A673 (cell line): ENCODE results near the gene MAML1. TPM values are rescaled to one million over a fixed set of nuclear protein-coding genes. Genes with fewer than 3 reads are reported as not detected.

ENCODE experiments used
- BruUV-seq: library from RNA; stranded (reverse); fragments of 400-500 nt; replicated peaks from 2 replicates; lab custom pipeline; 2021; lab: Mats Ljungman, UMichigan
- CTCF ChIA-PET: fragments of 300-600 bp; sonication (Branson Sonifier 250); formaldehyde crosslinking; loops from one replicate; lab custom pipeline; 2022; ENCODE audit warnings: antibody characterized with exemption; lab: Charles Lee
- POLR2A ChIA-PET: fragments of 300-600 bp; sonication (Branson Sonifier 250); formaldehyde crosslinking; loops from one replicate; lab custom pipeline; 2022; ENCODE audit warnings: antibody characterized with exemption; ENCODE audit not compliant: low non-redundant PET; lab: Charles Lee
- DNase-seq: peaks from one replicate; pipeline ENCODE4 v3.0.0-alpha.2; 2015; ENCODE audit warnings: low spot score
- H3K27ac ChIP-seq: fragments of 200-600 bp; sonication (generic); 2 replicates; pipeline ENCODE4 v1.5.1; 2016; ENCODE audit warnings: mixed run types, low read depth, mild to moderate bottlenecking, mixed read lengths, antibody characterized with exemption, low read length; ENCODE audit not compliant: poor library complexity, severe bottlenecking
- H3K27me3 ChIP-seq: fragments of 200-600 bp; sonication (generic); replicated peaks from 2 replicates; pipeline ENCODE4 v1.6.1; 2017; ENCODE audit warnings: mixed run types, low read depth, mild to moderate bottlenecking, mixed read lengths, antibody characterized with exemption, low read length; ENCODE audit not compliant: insufficient read depth, poor library complexity
- H3K36me3 ChIP-seq: fragments of 200-600 bp; sonication (generic); 2 replicates; pipeline ENCODE4 v1.6.1; 2016; ENCODE audit warnings: mixed run types, mild to moderate bottlenecking, mixed read lengths, antibody characterized with exemption, low read length; ENCODE audit not compliant: insufficient read depth, poor library complexity, severe bottlenecking
- H3K4me1 ChIP-seq: fragments of 200-600 bp; sonication (generic); 2 replicates; pipeline ENCODE4 v1.6.1; 2017; ENCODE audit warnings: mixed run types, mild to moderate bottlenecking, mixed read lengths, antibody characterized with exemption, low read length; ENCODE audit not compliant: insufficient read depth, poor library complexity, severe bottlenecking
- H3K4me3 ChIP-seq: fragments of 200-600 bp; sonication (generic); 2 replicates; pipeline ENCODE4 v1.5.1; 2016; ENCODE audit warnings: low read depth, mixed run types, mild to moderate bottlenecking, mixed read lengths, low read length; ENCODE audit not compliant: poor library complexity, severe bottlenecking
- H3K9me3 ChIP-seq: fragments of 200-600 bp; sonication (generic); 2 replicates; pipeline ENCODE4 v1.6.1; 2016; ENCODE audit warnings: mixed run types, low read depth, mild to moderate bottlenecking, mixed read lengths, antibody characterized with exemption, low read length; ENCODE audit not compliant: poor library complexity, severe bottlenecking
- CTCF ChIP-seq: fragments of 300-800, 200-600 bp; sonication (generic); conservative IDR thresholded peaks from 2 replicates; pipeline ENCODE4 v1.5.1; 2017; ENCODE audit warnings: low read depth, mild to moderate bottlenecking, antibody characterized with exemption, low read length, moderate library complexity, mixed read lengths
- EZH2 ChIP-seq: fragments of 200-600 bp; sonication (generic); IDR thresholded peaks from 2 replicates; pipeline ENCODE4 v1.6.1; 2017; ENCODE audit warnings: borderline replicate concordance, low read depth, mild to moderate bottlenecking, mixed read lengths, antibody characterized with exemption, low read length; ENCODE audit not compliant: poor library complexity, severe bottlenecking
- intact Hi-C: fragments of 100-400 bp; cut with micrococcal nuclease; formaldehyde crosslinking; loops from one replicate; pipeline ENCODE4 v1.10.0; 2022; ENCODE audit not compliant: unreplicated experiment
- total RNA-seq: library from RNA; stranded (reverse); gene quantifications from 2 replicates; pipeline ENCODE4 v1.2.3, GENCODE V29; 2021

Gene MAML1
- total RNA-seq, 1 experiment from 2014 or later: 34.3 TPM

GRCh38 chr5:179700401-179700918, 32.2 kb upstream of the MAML1 start:
- peak overlapping the region; percentile 96 for H3K27ac ChIP-seq
- TF ChIP-seq EZH2 (no peak), CTCF (no peak)
- ChIA-PET POLR2A (interaction anchor here (0.7 kb wide), 1 partner anchor 77 kb away, joined by 4 read pairs; no protein-coding TSS in a partner anchor), CTCF (no interaction called here)
- H3K27me3 ChIP-seq: no peaks in the 10 kb centered on the region
- H3K4me1 ChIP-seq: peaks cover 8% of the 10 kb centered on the region
- peak overlapping the region; percentile 97 for H3K4me3 ChIP-seq
- BruUV-seq: no TSS peak
- peaks cover 39% of the 10 kb centered on the region for H3K36me3 ChIP-seq
- H3K9me3 ChIP-seq: no peaks in the 10 kb centered on the region
- DNase-seq: peak; percentile 14
- intact Hi-C loops: no loop called here

GRCh38 chr5:179716286-179716685, 16.3 kb upstream of the MAML1 start:
- Histone ChIP-seq H3K27ac (no peak overlapping the region), H3K36me3 (peaks cover 92% of the 10 kb centered on the region), H3K9me3 (no peaks in the 10 kb centered on the region), H3K27me3 (no peaks in the 10 kb centered on the region), H3K4me3 (no peak overlapping the region), H3K4me1 (no peaks in the 10 kb centered on the region)
- intact Hi-C loops: no loop called here
- BruUV-seq: no TSS peak
- ChIA-PET POLR2A (no interaction called here), CTCF (no interaction called here)
- TF ChIP-seq EZH2 (no peak), CTCF (no peak)
- no peak for DNase-seq

- intact Hi-C loops: no loop called here
- Histone ChIP-seq H3K4me1 (no peaks in the 10 kb centered on the region), H3K4me3 (no peak overlapping the region), H3K36me3 (peaks cover 96% of the 10 kb centered on the region), H3K9me3 (no peaks in the 10 kb centered on the region), H3K27ac (no peak overlapping the region), H3K27me3 (no peaks in the 10 kb centered on the region)
- POLR2A ChIA-PET: interaction anchor here (0.7 kb wide), 1 partner anchor 163 kb away, joined by 3 read pairs; no protein-coding TSS in a partner anchor
- DNase-seq: no peak
- BruUV-seq: no TSS peak
- CTCF ChIA-PET: no interaction called here
- no peak for TF ChIP-seq EZH2
- TF ChIP-seq CTCF: no peak
Observed at GRCh38 chr5:179720222-179720621, 12.4 kb upstream of the MAML1 start.
